G401 (cell line): ENCODE measurements around the gene DNASE1L2. TPM values are rescaled to one million over a fixed set of nuclear protein-coding genes. Genes with fewer than 3 reads are reported as not detected.
A peak's percentile ranks its signal among the peaks of the same experiment; 100 is the strongest.

Source experiments
- DNase-seq: peaks from one replicate; pipeline ENCODE4 v3.0.0-alpha.2; 2015; ENCODE audit warnings: low spot score
- in situ Hi-C: cut with HindIII; loops from 2 replicates; pipeline ENCODE4 v1.10.0; 2016; ENCODE audit warnings: low sequenced_read_pairs, mixed read lengths
- total RNA-seq: library from RNA; depleted of rRNA; stranded (reverse); fragments of >200 nt; shearing (Covaris generic); gene quantifications from 2 replicates; pipeline ENCODE4 v1.2.3, GENCODE V29; 2014; rRNA removed

DNASE1L2 gene, protein sequence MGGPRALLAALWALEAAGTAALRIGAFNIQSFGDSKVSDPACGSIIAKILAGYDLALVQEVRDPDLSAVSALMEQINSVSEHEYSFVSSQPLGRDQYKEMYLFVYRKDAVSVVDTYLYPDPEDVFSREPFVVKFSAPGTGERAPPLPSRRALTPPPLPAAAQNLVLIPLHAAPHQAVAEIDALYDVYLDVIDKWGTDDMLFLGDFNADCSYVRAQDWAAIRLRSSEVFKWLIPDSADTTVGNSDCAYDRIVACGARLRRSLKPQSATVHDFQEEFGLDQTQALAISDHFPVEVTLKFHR
- 0.20 and 0.62 TPM in 2 replicates for total RNA-seq

DNA sequence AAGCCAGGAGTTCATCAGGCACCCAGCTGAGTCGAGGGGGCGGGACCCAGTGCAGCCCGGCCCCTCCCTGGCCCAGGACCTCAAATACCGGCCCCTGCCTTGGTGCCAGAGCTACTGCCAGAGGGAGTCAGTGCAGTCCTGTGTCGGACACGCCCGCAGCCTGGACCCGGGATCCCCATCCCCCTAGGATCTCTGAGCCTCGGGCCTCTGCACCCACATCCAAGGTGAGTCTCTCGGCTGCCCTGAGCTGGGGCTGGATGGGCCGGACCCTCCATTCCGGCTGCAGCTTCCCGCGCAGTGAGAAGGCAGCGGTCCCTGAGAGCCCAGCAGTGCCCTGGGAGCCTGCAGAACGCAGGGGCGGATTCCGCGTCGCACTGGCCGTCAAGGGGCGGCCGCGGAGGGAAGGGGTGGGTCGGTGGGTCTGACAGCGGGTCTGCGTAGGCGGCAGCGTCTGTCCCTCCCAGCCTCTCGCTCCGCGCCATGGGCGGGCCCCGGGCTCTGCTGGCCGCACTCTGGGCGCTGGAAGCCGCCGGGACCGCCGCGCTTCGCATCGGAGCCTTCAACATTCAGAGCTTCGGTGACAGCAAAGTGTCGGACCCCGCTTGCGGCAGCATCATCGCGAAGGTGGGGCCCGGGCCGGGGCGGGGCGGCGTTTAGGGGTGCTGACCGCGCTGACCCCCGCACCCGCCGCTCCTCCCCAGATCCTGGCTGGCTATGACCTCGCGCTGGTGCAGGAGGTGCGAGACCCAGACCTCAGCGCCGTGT is at the start of gene DNASE1L2:
Gene DNASE1L2 (plus strand): TSS at position 108 of the 765 bp plus-strand sequence. CDS start 373 bp downstream, at position 481.
- in situ Hi-C loops: no loop called here
- peak; percentile 39 for DNase-seq

DNA sequence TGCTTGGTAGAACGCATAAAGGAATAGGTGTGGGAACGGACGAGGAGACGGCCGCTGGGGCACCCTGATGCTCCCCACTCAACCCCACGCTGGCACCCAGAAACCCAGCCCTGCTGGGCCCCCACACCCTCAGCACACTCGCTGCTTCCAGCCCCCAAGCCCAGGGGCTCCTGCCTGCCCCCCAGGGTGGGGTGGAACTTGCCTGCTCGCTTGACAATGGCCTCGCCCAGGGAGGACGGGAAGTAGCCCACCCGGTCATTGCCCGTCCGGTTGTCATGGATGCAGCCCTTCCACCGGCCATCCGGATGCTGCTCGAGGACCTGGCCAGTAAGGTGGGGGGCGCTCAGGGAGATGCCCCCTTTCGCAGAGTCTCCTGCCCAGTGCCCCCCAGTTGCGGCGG is 49.7 kb upstream of the DNASE1L2 start:
- in situ Hi-C loops: no loop called here
- DNase-seq: no peak

DNA sequence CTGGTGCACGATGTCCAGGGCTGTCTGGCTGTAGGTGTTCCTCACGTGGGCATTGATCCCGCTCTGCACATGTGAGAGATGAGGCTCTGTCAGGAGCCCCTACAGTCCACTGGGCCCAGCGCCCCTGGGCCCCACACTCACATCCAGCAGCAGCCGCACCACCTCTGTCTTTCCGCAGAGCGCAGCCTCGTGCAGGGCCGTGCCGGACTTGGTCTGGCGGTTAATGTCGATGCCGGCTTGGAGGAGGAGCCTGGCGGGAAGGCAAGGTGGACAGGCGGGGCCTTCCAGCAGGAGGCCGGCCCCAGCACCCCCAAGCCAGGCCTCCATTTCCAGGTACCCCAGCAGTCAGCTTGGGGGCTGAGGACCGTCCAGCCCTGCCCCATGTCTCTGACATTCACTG is 49.0 kb upstream of the DNASE1L2 start:
- no peak for DNase-seq
- in situ Hi-C loops: no loop called here

DNA sequence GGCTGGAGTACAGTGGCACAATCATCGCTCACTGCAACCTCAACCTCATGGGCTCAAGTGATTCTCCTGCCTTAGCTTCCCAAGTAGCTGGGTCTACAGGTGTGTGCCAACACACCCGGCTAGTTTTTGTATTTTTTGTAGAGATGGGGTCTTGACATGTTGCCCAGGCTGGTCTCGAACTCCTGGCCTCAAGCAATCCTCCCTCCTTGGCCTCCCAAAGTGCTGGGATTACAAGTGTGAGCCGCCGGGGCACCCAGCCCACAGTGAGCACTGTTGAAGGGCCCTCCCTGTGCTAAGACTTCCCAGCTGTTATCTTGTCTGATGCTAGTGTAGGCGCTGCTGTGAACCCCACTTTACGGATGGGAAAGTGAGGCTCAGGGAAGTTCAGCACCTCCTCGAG is 47.8 kb upstream of the DNASE1L2 start:
- DNase-seq: no peak
- in situ Hi-C loops: no loop called here

DNA sequence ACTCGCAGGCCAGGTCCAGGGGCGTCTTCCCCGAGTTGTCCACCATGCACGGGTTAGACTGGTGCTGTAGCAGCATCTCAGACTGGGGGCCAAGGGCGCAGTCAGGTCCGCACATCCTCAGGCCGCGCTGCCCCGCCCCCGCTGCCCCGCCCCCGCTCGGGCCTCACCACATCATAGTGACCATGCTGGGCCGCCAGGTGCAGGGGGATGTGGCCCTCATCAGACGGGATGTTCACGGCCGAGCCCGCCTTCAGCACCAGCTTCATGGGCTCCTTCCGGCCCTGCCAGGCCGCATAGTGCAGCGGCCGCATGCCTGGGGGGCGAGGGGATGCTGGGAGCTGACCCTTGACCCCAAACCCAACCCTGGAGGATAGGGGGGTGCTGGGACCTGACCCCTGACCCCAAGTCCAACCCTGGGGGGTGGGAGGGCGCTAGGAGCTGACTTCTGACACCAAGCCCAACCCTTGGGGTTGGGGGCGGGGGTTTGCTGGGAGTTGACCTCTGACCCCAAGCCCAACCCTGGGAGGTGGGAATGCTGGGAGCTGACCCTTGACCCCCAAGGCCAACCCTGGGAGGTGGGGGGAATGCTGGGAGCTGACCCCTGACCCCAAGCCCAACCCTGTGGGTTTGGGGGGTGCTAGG is 46.9 kb upstream of the DNASE1L2 start:
- no peak for DNase-seq
- in situ Hi-C loops: no loop called here

DNA sequence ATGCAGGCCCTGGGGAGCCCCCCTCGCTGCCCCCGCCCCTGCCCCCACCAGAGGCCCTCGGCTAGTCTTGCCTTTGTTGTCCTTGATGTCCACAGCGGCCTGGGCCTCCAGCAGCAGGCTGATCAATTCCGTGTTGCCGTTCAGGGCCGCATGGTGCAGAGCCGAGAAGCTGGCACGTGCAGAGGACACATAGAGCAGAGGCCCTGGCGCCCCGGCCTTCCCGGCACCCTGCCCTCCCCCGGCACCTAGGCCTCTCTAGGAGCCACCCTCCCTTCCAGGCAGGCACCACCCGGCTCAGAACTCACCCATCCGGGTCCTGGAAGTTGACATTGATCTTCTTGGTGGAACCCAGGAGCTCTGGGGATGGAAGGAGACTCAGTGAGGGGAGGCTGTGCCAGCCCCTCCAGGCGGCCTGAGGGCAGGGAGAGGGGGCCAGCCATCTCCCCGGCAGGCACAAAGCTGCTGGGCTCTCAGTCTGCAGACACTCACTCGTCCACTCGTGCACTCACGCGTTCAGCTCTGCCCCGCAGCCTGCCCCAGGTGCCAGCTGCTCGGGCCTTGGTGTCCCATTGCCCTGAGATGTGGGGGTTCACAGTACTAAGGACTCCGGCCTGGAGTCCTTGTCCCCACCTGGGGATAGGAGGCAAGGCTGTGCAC is 46.1 kb upstream of the DNASE1L2 start:
- no peak for DNase-seq
- in situ Hi-C loops: no loop called here

DNA sequence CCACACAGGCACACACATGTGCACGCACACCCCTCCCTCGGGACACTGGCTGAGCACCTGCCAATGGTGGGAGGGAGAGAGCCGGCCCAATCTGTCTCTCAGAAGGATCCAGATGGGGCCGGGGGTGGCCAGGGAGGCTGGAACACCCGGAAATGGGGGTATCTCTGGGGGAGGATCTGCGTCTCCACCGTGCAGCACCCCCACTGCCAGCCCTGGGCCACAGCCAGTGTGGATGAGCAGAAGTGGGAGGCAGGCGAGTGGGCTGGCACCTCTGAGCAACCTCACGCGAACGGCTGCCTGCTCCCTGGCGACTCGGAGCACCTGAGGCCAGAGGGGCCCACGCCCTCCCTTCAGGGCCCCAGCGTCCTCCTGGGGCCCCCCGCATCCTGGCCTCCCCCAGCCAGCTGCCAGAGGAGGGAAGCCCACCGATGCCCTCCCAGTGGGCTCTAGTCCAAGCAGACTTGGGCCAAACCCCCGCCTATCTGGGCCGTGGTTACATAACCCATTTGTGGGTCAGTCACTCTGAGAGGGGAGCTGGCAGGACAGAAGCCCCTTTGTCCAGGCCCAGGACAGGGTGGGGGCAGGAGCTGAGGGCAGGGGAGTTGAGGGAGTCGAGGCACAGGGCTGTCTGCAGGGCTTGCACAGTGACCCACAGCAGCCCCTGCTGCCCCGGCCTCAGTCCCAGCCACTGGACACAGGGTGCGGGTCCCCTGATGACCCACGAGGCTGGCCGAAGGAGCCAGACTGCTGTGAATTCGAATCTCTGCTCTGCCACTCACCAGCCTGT is 45.4 kb upstream of the DNASE1L2 start:
- in situ Hi-C loops: no loop called here
- peak; percentile 46 for DNase-seq

DNA sequence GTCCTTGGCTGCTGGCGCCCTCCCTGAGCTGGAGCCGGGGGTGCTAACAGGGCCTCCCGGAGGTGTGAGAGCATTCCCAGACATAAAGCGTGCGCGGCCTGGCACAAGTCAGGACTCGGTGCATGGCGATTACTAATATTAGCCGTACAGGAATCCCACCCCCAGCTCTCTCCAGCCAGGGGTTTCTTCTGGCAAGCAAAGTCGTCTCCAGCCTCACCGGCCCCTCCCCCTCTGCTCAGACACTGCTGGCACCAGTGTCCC is 44.9 kb upstream of the DNASE1L2 start:
- in situ Hi-C loops: no loop called here
- peak; percentile 43 for DNase-seq

DNA sequence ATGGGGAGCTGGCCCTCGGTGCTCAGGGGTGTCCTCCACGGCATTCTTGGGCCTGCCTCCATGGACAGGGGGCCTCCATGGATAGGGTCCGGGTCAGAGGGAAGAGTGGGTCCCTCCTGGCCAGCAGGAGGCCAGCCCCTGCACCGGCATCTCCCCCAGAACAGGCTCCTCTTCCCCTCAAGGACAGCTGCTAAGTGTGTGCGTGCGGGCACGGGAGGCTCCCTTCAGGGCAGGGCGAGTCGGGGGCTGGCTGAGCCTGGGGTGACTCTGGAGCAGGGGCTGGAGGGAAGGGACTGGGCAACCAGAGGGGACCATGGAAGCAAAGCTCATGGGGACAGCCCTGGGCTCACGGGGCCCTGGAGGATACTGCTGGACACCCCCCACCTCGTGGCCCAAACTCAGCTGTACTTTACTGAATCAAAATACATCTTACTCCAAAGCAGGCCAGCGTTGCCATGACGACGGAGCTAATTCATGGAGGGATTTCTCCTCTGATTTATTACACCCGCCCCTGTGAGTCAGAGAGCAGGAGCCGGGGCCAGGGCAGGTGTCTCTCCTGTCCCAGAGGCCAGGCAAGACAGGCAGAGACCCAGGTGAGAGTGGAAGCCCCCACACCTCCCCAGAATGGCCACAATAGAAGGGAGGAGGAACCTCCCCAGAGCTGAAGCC is 41.9 kb upstream of the DNASE1L2 start:
- no peak for DNase-seq
- in situ Hi-C loops: no loop called here

DNA sequence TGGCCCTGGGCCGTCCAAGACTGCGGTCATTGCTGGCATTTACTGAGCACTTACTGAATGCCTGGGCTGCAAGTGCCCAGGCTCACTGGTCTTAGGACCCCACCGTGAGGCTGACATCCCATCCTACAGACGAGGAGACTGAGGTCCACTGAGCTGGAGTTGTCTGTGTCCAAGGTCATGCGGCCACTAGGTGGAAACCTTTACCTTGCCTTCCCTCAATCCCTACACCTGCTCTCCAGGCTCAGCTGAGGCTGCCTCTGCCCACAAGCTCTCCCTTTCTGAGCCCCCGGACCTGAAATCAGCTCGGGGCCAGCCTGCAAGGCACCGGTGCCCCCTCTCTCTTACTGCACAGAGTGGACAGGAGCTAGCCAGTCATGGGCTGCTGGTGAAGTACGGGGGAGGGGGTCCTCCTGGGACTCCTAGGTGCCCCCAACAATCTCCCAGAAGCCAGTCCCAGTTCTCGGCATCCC is 41.4 kb upstream of the DNASE1L2 start:
- DNase-seq: peak; percentile 87
- in situ Hi-C loops: no loop called here

DNA sequence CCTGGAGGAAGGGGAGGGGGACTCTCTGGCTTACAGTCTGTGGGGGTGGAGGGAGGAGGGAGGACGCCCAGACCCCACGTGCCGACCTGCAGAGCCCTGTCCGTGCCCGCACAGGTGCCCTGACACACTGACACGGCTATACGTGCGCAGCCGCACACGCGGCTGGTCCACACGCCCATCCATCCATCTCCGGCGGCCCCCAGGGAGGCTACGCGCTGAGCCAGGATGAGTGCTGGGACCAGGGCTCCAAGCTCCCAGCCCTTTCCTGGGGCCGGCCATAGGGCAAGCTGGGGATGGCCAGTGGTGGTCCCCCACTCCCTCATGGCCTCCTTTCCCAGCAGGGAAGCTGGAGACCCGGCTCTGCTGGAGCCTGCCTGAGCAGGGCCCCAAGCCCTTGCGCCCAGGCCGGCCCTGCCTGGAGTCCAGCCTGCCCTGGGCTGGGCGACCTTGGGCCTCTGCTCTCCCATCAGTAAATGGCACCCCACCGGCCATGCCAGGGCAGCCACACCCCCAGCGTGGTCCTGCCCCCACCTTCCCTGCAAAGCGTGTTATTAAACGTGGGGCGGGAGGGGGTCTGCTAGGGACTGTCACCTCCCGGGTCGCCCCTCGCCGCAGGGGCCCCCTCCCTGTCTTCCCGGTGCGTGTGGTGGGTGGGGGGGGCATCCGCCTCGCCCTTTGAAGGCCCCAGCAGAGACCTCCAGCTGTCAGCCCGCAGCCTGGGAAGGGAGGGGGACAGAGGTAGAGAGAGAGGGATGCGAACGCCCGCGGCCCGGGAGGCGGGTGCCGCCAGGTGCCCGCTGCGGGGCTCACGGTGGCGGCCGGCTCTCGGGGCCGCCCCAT is 40.7 kb upstream of the DNASE1L2 start:
- in situ Hi-C loops: no loop called here
- no peak for DNase-seq

DNA sequence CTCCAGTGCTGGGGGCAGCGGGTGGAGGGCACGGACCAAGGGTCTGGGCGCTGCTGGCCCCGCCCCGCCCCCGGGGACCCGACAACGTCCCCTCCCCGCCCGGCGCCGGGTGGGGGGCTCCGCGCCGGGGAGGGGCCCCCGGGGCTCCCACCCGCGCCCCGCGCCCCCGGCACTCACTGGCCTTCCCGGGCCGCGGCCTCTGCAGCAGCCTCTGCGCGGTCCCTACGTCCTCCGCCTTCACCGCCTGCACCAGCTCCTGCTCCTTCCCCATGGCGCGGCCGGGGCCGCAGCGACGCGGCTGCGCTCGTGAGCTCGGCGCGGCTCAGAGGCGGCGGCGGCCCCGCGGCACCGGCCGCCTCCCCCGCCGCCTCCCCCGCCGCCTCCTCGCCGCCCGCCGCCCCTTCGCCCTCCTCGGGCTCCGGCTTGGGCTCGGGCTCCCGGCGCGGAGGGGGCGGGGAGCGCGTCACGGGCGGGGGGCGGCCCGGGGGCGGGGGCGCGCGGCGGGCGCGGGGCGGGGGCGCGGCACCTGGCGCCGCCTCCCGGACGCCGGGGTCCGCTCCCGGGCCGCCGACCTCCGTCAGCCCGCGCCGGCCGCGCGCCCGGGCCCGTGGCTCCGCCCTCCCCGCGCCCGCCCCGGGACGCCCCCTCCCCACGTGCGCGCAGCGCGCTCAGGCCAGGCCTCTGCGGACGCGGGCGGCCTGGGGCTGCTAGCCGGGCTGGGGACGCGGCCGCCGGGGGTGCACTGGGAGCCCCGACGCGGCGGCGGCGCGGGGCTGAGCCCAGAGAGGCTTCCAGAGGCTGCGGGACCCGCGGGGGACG is 39.9 kb upstream of the DNASE1L2 start, which contains the start of gene CASKIN1:
Gene CASKIN1 (minus strand): TSS at position 444 of the 819 bp plus-strand sequence. CDS start 173 bp downstream, at position 271.
- in situ Hi-C loops: no loop called here
- DNase-seq: no peak

DNA sequence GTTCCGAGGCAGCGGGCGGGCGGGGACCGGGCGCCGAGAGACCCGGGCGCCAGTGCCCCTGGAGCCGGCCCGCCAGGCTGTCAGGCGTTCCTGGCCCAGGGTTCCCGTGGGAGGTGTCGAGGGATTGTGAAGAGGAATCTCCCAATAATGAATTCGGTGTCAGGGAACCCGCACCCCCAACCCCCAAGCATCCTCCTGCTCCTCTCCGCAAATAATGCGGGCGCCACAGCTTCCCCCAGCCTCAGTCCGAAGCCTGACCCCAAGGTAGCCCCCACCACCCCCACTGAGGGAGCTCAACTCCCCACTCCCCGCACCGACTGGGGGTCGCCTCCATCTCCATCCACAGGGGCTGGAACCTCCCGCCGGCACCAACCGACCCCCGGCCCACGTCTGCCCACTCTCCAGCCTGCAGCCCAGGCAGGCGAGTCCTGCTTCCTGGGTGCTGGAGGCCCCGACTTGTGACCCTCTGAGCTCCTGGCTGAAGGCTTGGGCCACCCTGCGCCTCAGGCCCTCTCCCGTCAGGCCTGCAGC is 39.2 kb upstream of the DNASE1L2 start:
- no peak for DNase-seq
- in situ Hi-C loops: no loop called here

DNA sequence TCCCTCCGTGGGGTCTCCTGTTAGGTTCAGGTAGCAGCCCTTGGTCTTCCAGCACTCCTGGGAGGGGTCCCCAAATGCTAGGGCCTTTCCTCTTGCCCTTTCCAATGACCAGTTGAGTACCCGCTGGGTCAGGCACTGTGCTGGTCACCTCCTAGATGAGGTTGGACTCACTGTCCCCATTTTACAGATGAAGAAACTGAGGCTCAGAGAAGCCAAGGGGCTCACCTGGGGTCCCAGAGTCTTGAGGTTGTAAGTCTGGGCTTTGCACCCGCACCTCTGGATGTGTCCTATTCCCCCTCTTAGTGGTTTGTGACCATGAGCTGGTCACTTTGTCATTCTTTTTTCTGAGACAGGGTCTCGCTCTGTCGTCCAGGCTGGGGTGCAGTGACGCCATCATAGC is 38.5 kb upstream of the DNASE1L2 start:
- in situ Hi-C loops: no loop called here
- no peak for DNase-seq

DNA sequence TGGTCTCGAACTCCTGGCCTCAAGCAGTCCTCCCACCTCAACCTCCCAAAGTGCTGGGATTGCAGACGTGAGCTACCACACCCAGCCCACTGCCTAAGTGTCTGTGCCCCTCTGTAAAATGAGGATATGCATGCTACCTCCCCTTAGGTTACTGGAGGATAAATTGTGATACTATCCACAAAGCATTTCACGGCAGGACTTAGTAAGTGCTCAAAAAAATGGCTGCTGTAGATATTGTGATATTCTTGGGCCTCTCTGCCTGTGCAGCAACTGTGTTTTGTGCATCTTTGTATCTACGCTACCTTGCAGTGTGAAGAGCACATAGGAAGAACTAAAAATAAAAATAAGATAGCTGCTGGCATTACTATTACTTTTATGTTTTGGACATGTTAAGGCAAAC is 38.0 kb upstream of the DNASE1L2 start:
- DNase-seq: no peak
- in situ Hi-C loops: no loop called here

DNA sequence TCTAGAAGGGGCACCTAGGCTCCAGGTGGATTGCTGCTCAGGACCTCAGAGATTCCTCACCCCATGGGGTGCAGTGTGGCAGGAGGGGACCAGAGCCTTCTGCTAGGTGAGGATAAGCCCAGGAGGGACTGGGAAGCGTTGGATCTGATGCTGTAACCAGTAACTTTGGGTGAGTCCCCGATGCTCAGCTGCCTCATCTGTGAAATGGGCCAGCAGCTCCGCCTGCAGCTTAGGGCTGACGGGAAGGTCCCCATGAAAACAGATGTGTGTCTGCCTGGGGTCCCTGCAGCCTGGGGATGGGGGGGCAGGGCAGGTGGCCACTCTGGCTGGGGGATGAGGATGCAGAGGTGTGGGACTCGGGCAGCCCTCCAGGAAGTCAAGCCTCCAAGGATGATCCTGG is 37.1 kb upstream of the DNASE1L2 start:
- in situ Hi-C loops: no loop called here
- DNase-seq: no peak
